B cell (primary cell): ENCODE measurements around the gene SCGB1D1. TPM values are rescaled to one million over a fixed set of nuclear protein-coding genes. Genes with fewer than 3 reads are reported as not detected.
A peak's percentile ranks its signal among the peaks of the same experiment; 100 is the strongest.

Experiments used
- ATAC-seq: fragments of 200-7000 bp; cut with Tn5 transposase; one replicate; pipeline ENCODE4 v1.10.0; 2021; ENCODE audit warnings: low read depth, mild to moderate bottlenecking, moderate number of reproducible peaks, moderate library complexity
- CTCF ChIA-PET: fragments of 350-600 bp; sonication (Branson Sonifier 250); formaldehyde crosslinking; loops from one replicate; lab custom pipeline; 2021; ENCODE audit warnings: antibody characterized with exemption, inconsistent platforms; lab: Charles Lee
- POLR2A ChIA-PET: fragments of 350-600 bp; sonication (Branson Sonifier 250); formaldehyde crosslinking; loops from one replicate; lab custom pipeline; 2021; ENCODE audit warnings: antibody characterized with exemption; lab: Charles Lee
- DNase-seq: peaks from one replicate; pipeline ENCODE4 v3.0.0; 2013
- H2AFZ ChIP-seq: 2 replicates; pipeline ENCODE4 v1.6.1; 2012; ENCODE audit warnings: mild to moderate bottlenecking, low read depth, low read length; ENCODE audit not compliant: insufficient read depth, poor library complexity, severe bottlenecking
- H3K27ac ChIP-seq, 2 donors: 1 replicate in 1 of 2; 2 replicates in 1 of 2; pipeline ENCODE4 v1.5.1; 2012 to 2013; ENCODE audit warnings: low read length in 2 of 2, mild to moderate bottlenecking in 2 of 2, moderate library complexity in 1 of 2
- H3K27me3 ChIP-seq, 4 experiments: fragments of 200-600 bp in 1 of 4; sonication (generic) in 1 of 4; replicated peaks in 1 of 4; 1 replicate in 2 of 4; 2 replicates in 2 of 4; pipeline versions ENCODE4 v1.6.1 to v1.7.0; 2013 to 2016; ENCODE audit warnings: low read length in 3 of 4, mild to moderate bottlenecking in 2 of 4, mixed read lengths in 1 of 4, moderate library complexity in 1 of 4; ENCODE audit not compliant: insufficient read depth in 4 of 4, control insufficient read depth in 3 of 4; ENCODE audit errors: control extremely low read depth in 1 of 4
- H3K36me3 ChIP-seq, 2 experiments: replicated peaks in 1 of 2; 1 replicate in 1 of 2; 2 replicates in 1 of 2; pipeline versions ENCODE4 v1.6.1 to v1.7.1; 2013; ENCODE audit warnings: low read length in 1 of 2; ENCODE audit not compliant: insufficient read depth in 2 of 2, control insufficient read depth in 1 of 2; ENCODE audit errors: control extremely low read depth in 1 of 2, extremely low read depth in 1 of 2
- H3K4me1 ChIP-seq, 2 donors: fragments of 200-600 bp in 1 of 2; sonication (generic) in 1 of 2; 1 replicate in 1 of 2; 2 replicates in 1 of 2; pipeline versions ENCODE4 v1.5.1 to v1.6.1; 2013 to 2017; ENCODE audit warnings: low read length in 2 of 2; ENCODE audit not compliant: control insufficient read depth in 2 of 2, insufficient read depth in 2 of 2
- H3K4me2 ChIP-seq: replicated peaks from 2 replicates; pipeline ENCODE3; 2012; ENCODE audit warnings: mild to moderate bottlenecking, low read depth, low read length; ENCODE audit not compliant: poor library complexity, severe bottlenecking
- H3K4me3 ChIP-seq, 5 experiments: fragments of 200-600 bp in 1 of 5; sonication (generic) in 1 of 5; 1 replicate in 3 of 5; 2 replicates in 2 of 5; pipeline versions ENCODE4 v1.5.1 to v1.7.0; 2011 to 2016; ENCODE audit warnings: low read length in 4 of 5, mild to moderate bottlenecking in 4 of 5, low read depth in 2 of 5, control low read depth in 1 of 5, moderate library complexity in 1 of 5; ENCODE audit not compliant: insufficient read depth in 1 of 5; ENCODE audit errors: control extremely low read depth in 1 of 5, extremely low read depth in 1 of 5
- H3K79me2 ChIP-seq: fragments of 200-600 bp; sonication (generic); one replicate; pipeline ENCODE4 v1.6.0; 2016; ENCODE audit warnings: low read length; ENCODE audit not compliant: control insufficient read depth, insufficient read depth
- H3K9ac ChIP-seq: fragments of 200-600 bp; sonication (generic); 2 replicates; pipeline ENCODE4 v1.6.1; 2017; ENCODE audit warnings: mild to moderate bottlenecking, low read length, moderate library complexity
- H3K9me3 ChIP-seq, 3 donors: one replicate each; pipeline versions ENCODE4 v1.6.1 to v1.7.1; 2013; ENCODE audit warnings: low read length in 2 of 3; ENCODE audit not compliant: control insufficient read depth in 2 of 3, insufficient read depth in 1 of 3; ENCODE audit errors: control extremely low read depth in 1 of 3
- H4K20me1 ChIP-seq: 2 replicates; pipeline ENCODE4 v1.6.0; 2012; ENCODE audit warnings: mild to moderate bottlenecking, low read length; ENCODE audit not compliant: insufficient read depth, control insufficient read depth, poor library complexity, severe bottlenecking
- H3K27ac Mint-ChIP-seq: one replicate; pipeline ENCODE4 v1.8.0; 2021; ENCODE audit warnings: mixed read lengths
- H3K27me3 Mint-ChIP-seq: one replicate; pipeline ENCODE4 v1.8.0; 2021; ENCODE audit warnings: mixed read lengths
- H3K4me1 Mint-ChIP-seq: one replicate; pipeline ENCODE4 v1.8.0; 2021; ENCODE audit warnings: mixed read lengths
- H3K4me3 Mint-ChIP-seq: one replicate; pipeline ENCODE4 v1.8.0; 2021; ENCODE audit warnings: mixed read lengths
- H3K9me3 Mint-ChIP-seq: one replicate; pipeline ENCODE4 v1.8.0; 2022; ENCODE audit warnings: mixed read lengths; ENCODE audit not compliant: insufficient read depth
- CTCF ChIP-seq: fragments of 200-600 bp; IDR thresholded peaks from one replicate; pipeline ENCODE4 v1.8.0; 2022; ENCODE audit warnings: antibody characterized with exemption, mild to moderate bottlenecking
- EZH2 ChIP-seq: IDR thresholded peaks from 2 replicates; pipeline ENCODE4 v1.6.1; 2012; ENCODE audit warnings: borderline replicate concordance, low read depth, mild to moderate bottlenecking, moderate library complexity, low read length; ENCODE audit not compliant: insufficient read depth, poor library complexity, severe bottlenecking
- WGBS: methylation state at CpG from one replicate; pipeline ENCODE4 v1.1.5; 2013; ENCODE audit warnings: missing lambda C conversion rate; ENCODE audit not compliant: insufficient coverage; 5-methylcytosine and 5-hydroxymethylcytosine counted together
- intact Hi-C: fragments of 100-400 bp; cut with micrococcal nuclease; formaldehyde crosslinking; loops from one replicate; pipeline ENCODE4 v1.10.0; 2022
- polyA plus RNA-seq: library from polyadenylated mRNA; depleted of rRNA; stranded (reverse); fragments of >200 nt; gene quantifications from 2 replicates; pipeline ENCODE4 v1.2.3, GENCODE V29; 2012
- total RNA-seq, 2 donors: library from RNA; stranded (reverse); fragments of 120-200 nt in 1 of 2; gene quantifications; 1 replicate in 1 of 2; 2 replicates in 1 of 2; pipeline versions ENCODE4 v1.2.3 to v1.2.4, GENCODE V29; 2013 to 2022

SCGB1D1 gene
- total and polyA plus RNA-seq, 2 donors (not counting 1 experiment from before 2014, with no cell fraction given): not detected

- no peaks in the 10 kb centered on the region for H3K36me3 ChIP-seq
- ATAC-seq (no peak), DNase-seq (no peak)
- no peak overlapping the region for H3K27ac Mint-ChIP-seq
- H3K4me1 ChIP-seq: peaks cover 0 to 3% of the 10 kb centered on the region in 2 donors
- intact Hi-C loops: no loop called here
- WGBS: no CpG with 5 or more reads among the region's 1 CpG
- H3K79me2 ChIP-seq: no peaks in the 10 kb centered on the region
- peaks cover 5% of the 10 kb centered on the region for H3K4me1 Mint-ChIP-seq
- H4K20me1 ChIP-seq: no peaks in the 10 kb centered on the region
- no peak for TF ChIP-seq CTCF
- TF ChIP-seq EZH2: no peak
- H3K27ac ChIP-seq: no peak overlapping the region
- POLR2A ChIA-PET: no interaction called here
- H2AFZ ChIP-seq: no peak overlapping the region
- H3K4me3 ChIP-seq: no peak overlapping the region
- no peak overlapping the region for H3K4me2 ChIP-seq
- H3K9me3 Mint-ChIP-seq: no peaks in the 10 kb centered on the region
- H3K9me3 ChIP-seq: no peaks in the 10 kb centered on the region
- no peak overlapping the region for H3K9ac ChIP-seq
- H3K4me3 Mint-ChIP-seq: no peak overlapping the region
- CTCF ChIA-PET: interaction anchor here (4.2 kb wide), 1 partner anchor 141 kb away, joined by 15 read pairs; no protein-coding TSS in a partner anchor
- H3K27me3 ChIP-seq: peaks cover 0 to 22% (median 8%) of the 10 kb centered on the region in 4 experiments
- H3K27me3 Mint-ChIP-seq: peaks cover 63% of the 10 kb centered on the region
Measured at GRCh38 chr11:62169935-62170334, 20.1 kb upstream of the SCGB1D1 start.

- TF ChIP-seq CTCF: peak; percentile 71
- TF ChIP-seq EZH2: no peak
- H3K4me3 Mint-ChIP-seq: no peak overlapping the region
- H3K9me3 Mint-ChIP-seq: no peaks in the 10 kb centered on the region
- Histone ChIP-seq H3K9me3 (no peaks in the 10 kb centered on the region), H3K27me3 (peaks cover 0 to 28% (median 9%) of the 10 kb centered on the region in 4 experiments), H3K36me3 (no peaks in the 10 kb centered on the region), H3K27ac (no peak overlapping the region), H3K4me1 (peaks cover 0 to 3% of the 10 kb centered on the region in 2 donors), H3K4me2 (no peak overlapping the region), H2AFZ (no peak overlapping the region), H4K20me1 (no peaks in the 10 kb centered on the region), H3K79me2 (no peaks in the 10 kb centered on the region), H3K9ac (no peak overlapping the region), H3K4me3 (no peak overlapping the region)
- DNase-seq (peak; percentile 72), ATAC-seq (no peak)
- ChIA-PET CTCF (interaction anchor here (0.8 to 4.2 kb wide), 4 partner anchors 11 to 140 kb away, joined by 3 to 15 read pairs (median 3); no protein-coding TSS in a partner anchor), POLR2A (no interaction called here)
- H3K27ac Mint-ChIP-seq: no peak overlapping the region
- peaks cover 5% of the 10 kb centered on the region for H3K4me1 Mint-ChIP-seq
- H3K27me3 Mint-ChIP-seq: peaks cover 61% of the 10 kb centered on the region
- intact Hi-C loops: no loop called here
- whole genome bisulfite sequencing: 9% methylated on average over 10 of the region's 14 CpGs
Measured at GRCh38 chr11:62171261-62171723, 18.7 kb upstream of the SCGB1D1 start.
